H1 (cell line): Measurements from ENCODE around the gene QPCT. TPM values are rescaled to one million over a fixed set of nuclear protein-coding genes. Genes with fewer than 3 reads are reported as not detected.

ENCODE experiments used
- CTCF ChIA-PET: fragments of 300-600 bp; sonication (Branson Sonifier 250); formaldehyde crosslinking; loops from one replicate; lab custom pipeline; 2021; ENCODE audit not compliant: partially characterized antibody; lab: Charles Lee
- POLR2A ChIA-PET: fragments of 300-600 bp; sonication (Branson Sonifier 250); formaldehyde crosslinking; loops from one replicate; lab custom pipeline; 2021; ENCODE audit warnings: inconsistent platforms; ENCODE audit not compliant: partially characterized antibody; lab: Charles Lee
- DNase-seq, 2 experiments: peaks; one replicate each; pipeline versions ENCODE4 v3.0.0 to v3.0.0-alpha.2; 2010 to 2022; ENCODE audit warnings: low spot score in 2 of 2, low read depth in 1 of 2, mixed read lengths in 1 of 2
- FAIRE-seq: peaks from 2 replicates; lab custom pipeline; 2011; peaks lifted over from hg19 to GRCh38; lab: Jason Lieb, UNC
- H2AFZ ChIP-seq: 2 replicates; pipeline ENCODE4 v1.8.1; 2012; ENCODE audit warnings: low read length, inconsistent platforms
- H2AK5ac ChIP-seq: 2 replicates; pipeline ENCODE4 v1.6.1; 2013; ENCODE audit warnings: low read depth, low read length
- H2BK120ac ChIP-seq: replicated peaks from 2 replicates; pipeline ENCODE3; 2013; ENCODE audit warnings: low read depth, low read length, inconsistent platforms
- H2BK12ac ChIP-seq: 2 replicates; pipeline ENCODE4 v1.6.1; 2013; ENCODE audit warnings: low read depth, low read length
- H2BK15ac ChIP-seq: 2 replicates; pipeline ENCODE4 v1.6.1; 2013; ENCODE audit warnings: low read length
- H2BK20ac ChIP-seq: 2 replicates; pipeline ENCODE4 v1.6.1; 2013; ENCODE audit warnings: low read length
- H2BK5ac ChIP-seq: 2 replicates; pipeline ENCODE4 v1.6.1; 2013; ENCODE audit warnings: low read depth, low read length
- H3K14ac ChIP-seq: 2 replicates; pipeline ENCODE4 v1.6.1; 2013; ENCODE audit warnings: inconsistent platforms; ENCODE audit not compliant: insufficient read length
- H3K18ac ChIP-seq: 2 replicates; pipeline ENCODE4 v1.6.1; 2013; ENCODE audit warnings: low read length; ENCODE audit errors: extremely low read depth
- H3K23ac ChIP-seq: 2 replicates; pipeline ENCODE4 v1.6.1; 2013; ENCODE audit warnings: inconsistent platforms; ENCODE audit not compliant: insufficient read length
- H3K23me2 ChIP-seq: 2 replicates; pipeline ENCODE4 v1.6.1; 2013; ENCODE audit warnings: low read depth, low read length
- H3K27ac ChIP-seq: 2 replicates; pipeline ENCODE4 v1.6.1; 2011; ENCODE audit warnings: low read depth, low read length, inconsistent platforms
- H3K27me3 ChIP-seq, 4 experiments: replicated peaks in 1 of 4; 1 replicate in 1 of 4; 2 replicates in 3 of 4; pipeline versions ENCODE4 v1.6.1 to v1.8.1; 2011 to 2013; ENCODE audit warnings: low read length in 3 of 4, mild to moderate bottlenecking in 3 of 4, inconsistent platforms in 2 of 4, mixed read lengths in 2 of 4, moderate library complexity in 1 of 4; ENCODE audit not compliant: control insufficient read depth in 3 of 4, insufficient read depth in 3 of 4; ENCODE audit errors: extremely low read depth in 1 of 4
- H3K36me3 ChIP-seq, 4 experiments: 2 replicates each; pipeline versions ENCODE4 v1.6.1 to v1.8.1; 2011 to 2013; ENCODE audit warnings: mild to moderate bottlenecking in 4 of 4, low read length in 3 of 4, moderate library complexity in 2 of 4, control low read depth in 1 of 4, inconsistent platforms in 1 of 4; ENCODE audit not compliant: insufficient read depth in 4 of 4, control insufficient read depth in 2 of 4
- H3K4ac ChIP-seq: replicated peaks from 2 replicates; pipeline ENCODE3; 2013; ENCODE audit warnings: low read length, low read depth, mixed read lengths, inconsistent platforms; ENCODE audit not compliant: insufficient read length
- H3K4me1 ChIP-seq, 4 experiments: replicated peaks in 1 of 4; 1 replicate in 1 of 4; 2 replicates in 3 of 4; pipeline versions ENCODE4 v1.6.1 to v1.8.1; 2011 to 2013; ENCODE audit warnings: low read length in 3 of 4, inconsistent platforms in 2 of 4, mixed read lengths in 1 of 4; ENCODE audit not compliant: insufficient read depth in 4 of 4, control insufficient read depth in 3 of 4
- H3K4me2 ChIP-seq, 2 experiments: 2 replicates each; pipeline versions ENCODE4 v1.6.1 to v1.8.1; 2011 to 2013; ENCODE audit warnings: low read depth in 2 of 2, low read length in 2 of 2, control low read depth in 1 of 2, inconsistent platforms in 1 of 2, mild to moderate bottlenecking in 1 of 2; ENCODE audit not compliant: insufficient read depth in 1 of 2
- H3K4me3 ChIP-seq, 4 experiments: fragments of 200-600, 300-600 bp in 1 of 4; sonication (generic), shearing (Covaris generic), sonication (Bioruptor Twin) in 1 of 4; 2 replicates each; pipeline versions ENCODE4 v1.5.1 to v1.8.1; 2011 to 2016; ENCODE audit warnings: low read length in 4 of 4, low read depth in 3 of 4, control low read depth in 2 of 4, inconsistent platforms in 2 of 4, mild to moderate bottlenecking in 2 of 4, mixed read lengths in 1 of 4, moderate library complexity in 1 of 4; ENCODE audit not compliant: insufficient read depth in 2 of 4; ENCODE audit errors: extremely low read depth in 1 of 4
- H3K56ac ChIP-seq: replicated peaks from 2 replicates; pipeline ENCODE3; 2013; ENCODE audit warnings: low read depth, mild to moderate bottlenecking, mixed read lengths, low read length, inconsistent platforms; ENCODE audit not compliant: insufficient read length
- H3K79me1 ChIP-seq: 2 replicates; pipeline ENCODE4 v1.6.1; 2013; ENCODE audit warnings: low read depth, low read length, control low read depth
- H3K79me2 ChIP-seq, 2 experiments: 2 replicates each; pipeline versions ENCODE4 v1.6.1 to v1.8.1; 2012 to 2013; ENCODE audit warnings: low read length in 2 of 2, mild to moderate bottlenecking in 2 of 2, inconsistent platforms in 1 of 2; ENCODE audit not compliant: insufficient read depth in 2 of 2, control insufficient read depth in 1 of 2
- H3K9ac ChIP-seq, 4 experiments: replicated peaks in 1 of 4; 1 replicate in 1 of 4; 2 replicates in 3 of 4; pipeline versions ENCODE4 v1.6.1 to v1.8.1; 2011 to 2013; ENCODE audit warnings: low read depth in 3 of 4, low read length in 3 of 4, control low read depth in 2 of 4, mild to moderate bottlenecking in 2 of 4, moderate library complexity in 2 of 4, inconsistent platforms in 1 of 4; ENCODE audit errors: extremely low read depth in 1 of 4
- H3K9me3 ChIP-seq, 2 experiments: 2 replicates each; pipeline versions ENCODE4 v1.6.1 to v1.8.1; 2012 to 2013; ENCODE audit warnings: mild to moderate bottlenecking in 2 of 2, moderate library complexity in 2 of 2, control low read depth in 1 of 2, inconsistent platforms in 1 of 2, low read depth in 1 of 2, low read length in 1 of 2, mixed read lengths in 1 of 2; ENCODE audit not compliant: insufficient read depth in 2 of 2
- H4K20me1 ChIP-seq, 2 experiments: replicated peaks in 1 of 2; 2 replicates each; pipeline versions ENCODE3 to v1.8.1; 2011 to 2013; ENCODE audit warnings: inconsistent platforms in 2 of 2, low read length in 2 of 2, mild to moderate bottlenecking in 1 of 2; ENCODE audit not compliant: insufficient read depth in 2 of 2, control insufficient read depth in 1 of 2
- H4K5ac ChIP-seq: 2 replicates; pipeline ENCODE4 v1.6.1; 2013; ENCODE audit warnings: low read length, low read depth, mixed read lengths, inconsistent platforms; ENCODE audit not compliant: insufficient read length
- H4K8ac ChIP-seq: 2 replicates; pipeline ENCODE4 v1.8.0; 2013; ENCODE audit warnings: mild to moderate bottlenecking, moderate library complexity, low read length, inconsistent platforms; ENCODE audit not compliant: insufficient read depth; ENCODE audit errors: extremely low read depth
- H4K91ac ChIP-seq: replicated peaks from 2 replicates; pipeline ENCODE3; 2013; ENCODE audit warnings: low read length, mixed read lengths, inconsistent platforms; ENCODE audit not compliant: insufficient read length
- EZH2 ChIP-seq: fragments of 200-600 bp; sonication (generic); IDR thresholded peaks from 2 replicates; pipeline ENCODE4 v1.7.1; 2012; ENCODE audit warnings: low read depth, mild to moderate bottlenecking, moderate library complexity, low read length, inconsistent platforms; ENCODE audit not compliant: severe bottlenecking
- GTF2F1 ChIP-seq: IDR thresholded peaks from 2 replicates; pipeline ENCODE4 v1.6.1; 2012; ENCODE audit warnings: low read depth, low read length, improper control_type of control experiment, borderline replicate concordance
- KDM1A ChIP-seq: fragments of 200-600, 300-600 bp; sonication (generic); IDR thresholded peaks from 2 replicates; pipeline ENCODE4 v1.7.1; 2016; ENCODE audit warnings: mild to moderate bottlenecking, low read length, borderline replicate concordance
- NRF1 ChIP-seq: IDR thresholded peaks from 2 replicates; pipeline ENCODE4 v1.6.1; 2011; ENCODE audit warnings: mild to moderate bottlenecking, low read depth, low read length, improper control_type of control experiment
- RBBP5 ChIP-seq: IDR thresholded peaks from 2 replicates; pipeline ENCODE4 v1.7.1; 2012; ENCODE audit warnings: low read depth, mild to moderate bottlenecking, inconsistent platforms, low read length, moderate library complexity, borderline replicate concordance
- SIN3A ChIP-seq, 2 experiments: IDR thresholded peaks in 1 of 2; conservative IDR thresholded peaks in 1 of 2; 2 replicates each; pipeline ENCODE4 v1.6.1; 2011 to 2012; ENCODE audit warnings: low read length in 2 of 2, improper control_type of control experiment in 1 of 2, low read depth in 1 of 2, mild to moderate bottlenecking in 1 of 2
- SP2 ChIP-seq: IDR thresholded peaks from 2 replicates; pipeline ENCODE4 v1.6.1; 2012; ENCODE audit warnings: mild to moderate bottlenecking, low read length, inconsistent platforms
- WGBS, 2 experiments: shearing (Covaris generic) in 1 of 2; methylation state at CpG; one replicate each; pipeline versions ENCODE4 v1.1.6 to v1.1.7; 2013 to 2015; ENCODE audit warnings: low lambda C conversion rate in 2 of 2, mixed read lengths in 2 of 2, inconsistent platforms in 1 of 2, low coverage in 1 of 2, missing lambda C conversion rate in 1 of 2; ENCODE audit not compliant: insufficient replicate concordance in 2 of 2, insufficient coverage in 1 of 2, insufficient read length in 1 of 2; ENCODE audit errors: extremely low coverage in 1 of 2, missing lambda C conversion rate in 1 of 2; 5-methylcytosine and 5-hydroxymethylcytosine counted together
- polyA plus RNA-seq, 7 experiments: library from polyadenylated mRNA; depleted of rRNA in 3 of 7; stranded (reverse) in 5 of 7; unstranded in 2 of 7; fragments of >200 nt in 5 of 7; fragments of 200-250 nt in 2 of 7; gene quantifications; 1 replicate in 5 of 7; 2 replicates in 1 of 7; 4 replicates in 1 of 7; pipeline versions ENCODE4 v1.2.1 to v1.2.3, GENCODE V29; 2011 to 2013; ENCODE audit warnings: missing spikeins in 2 of 7, mixed read lengths in 2 of 7
- total RNA-seq: library from RNA; stranded (reverse); fragmentation: NEBNext Ultra II Directional; extraction: Animal tissue kit (Norgen Biotek cat#: 25700); gene quantifications from 2 replicates; pipeline ENCODE4 v1.2.1, GENCODE V29; 2021
- TF ChIP-seq, protein P1 (sequence below), 3 experiments: IDR thresholded peaks; 1 replicate in 2 of 3; 2 replicates in 1 of 3; pipeline versions ENCODE4 v1.5.1 to v1.6.1; 2011; ENCODE audit warnings: low read length in 3 of 3, mild to moderate bottlenecking in 3 of 3, inconsistent platforms in 2 of 3, low read depth in 1 of 3, moderate library complexity in 1 of 3; ENCODE audit not compliant: insufficient read depth in 1 of 3; ENCODE audit errors: control extremely low read depth in 1 of 3

QPCT gene
- total and polyA plus RNA-seq, 2 of the 8 experiments (the other 6 are each of a cell fraction or from before 2014, with no cell fraction given), result 4.0 to 4.3 TPM

- CTCF ChIA-PET, result interaction anchor here (0.7 to 1.3 kb wide), 2 partner anchors 11 to 14 kb away, joined by 3 read pairs; no protein-coding TSS in a partner anchor
- WGBS, 2 experiments, result 79% methylated on average over 2 of the region's 2 CpGs; no CpG with 5 or more reads in 1 of the 2 experiments
- no peak overlapping the region for H4K91ac ChIP-seq
These were observed 43.0 kb upstream of the QPCT start for GRCh38 chr2:37301408-37301807.

More at GRCh38 chr2:37301408-37301807, 43.0 kb upstream of the QPCT start:
- Histone ChIP-seq H3K36me3 (no peaks in the 10 kb centered on the region; a peak in 1 of 8 replicates), H3K9ac (no peak overlapping the region), H3K4me2 (no peak overlapping the region), H3K79me2 (peaks cover 0 to 93% of the 10 kb centered on the region in 2 experiments; a peak in 2 of 4 replicates), H3K23ac (no peak overlapping the region), H2BK12ac (no peak overlapping the region), H2AK5ac (no peak overlapping the region), H3K27ac (no peak overlapping the region), H3K18ac (no peak overlapping the region), H2AFZ (no peak overlapping the region), H3K27me3 (no peaks in the 10 kb centered on the region), H4K8ac (no peak overlapping the region), H3K56ac (no peak overlapping the region), H2BK5ac (no peak overlapping the region), H3K4me3 (no peak overlapping the region), H3K14ac (no peak overlapping the region), H4K20me1 (peaks cover 6 to 7% of the 10 kb centered on the region in 2 experiments), H4K5ac (no peak overlapping the region), H3K9me3 (no peaks in the 10 kb centered on the region), H3K79me1 (peaks cover 12% of the 10 kb centered on the region), H3K4ac (no peak overlapping the region), H3K23me2 (no peaks in the 10 kb centered on the region), H2BK20ac (no peak overlapping the region), H3K4me1 (no peaks in the 10 kb centered on the region), H2BK120ac (no peak overlapping the region), H2BK15ac (no peak overlapping the region)
- POLR2A ChIA-PET, result no interaction called here
- FAIRE-seq, result no peak
- no peak for DNase-seq
- no peak for TF ChIP-seq SP2
- no peak for TF ChIP-seq NRF1
- TF ChIP-seq, protein P1, sequence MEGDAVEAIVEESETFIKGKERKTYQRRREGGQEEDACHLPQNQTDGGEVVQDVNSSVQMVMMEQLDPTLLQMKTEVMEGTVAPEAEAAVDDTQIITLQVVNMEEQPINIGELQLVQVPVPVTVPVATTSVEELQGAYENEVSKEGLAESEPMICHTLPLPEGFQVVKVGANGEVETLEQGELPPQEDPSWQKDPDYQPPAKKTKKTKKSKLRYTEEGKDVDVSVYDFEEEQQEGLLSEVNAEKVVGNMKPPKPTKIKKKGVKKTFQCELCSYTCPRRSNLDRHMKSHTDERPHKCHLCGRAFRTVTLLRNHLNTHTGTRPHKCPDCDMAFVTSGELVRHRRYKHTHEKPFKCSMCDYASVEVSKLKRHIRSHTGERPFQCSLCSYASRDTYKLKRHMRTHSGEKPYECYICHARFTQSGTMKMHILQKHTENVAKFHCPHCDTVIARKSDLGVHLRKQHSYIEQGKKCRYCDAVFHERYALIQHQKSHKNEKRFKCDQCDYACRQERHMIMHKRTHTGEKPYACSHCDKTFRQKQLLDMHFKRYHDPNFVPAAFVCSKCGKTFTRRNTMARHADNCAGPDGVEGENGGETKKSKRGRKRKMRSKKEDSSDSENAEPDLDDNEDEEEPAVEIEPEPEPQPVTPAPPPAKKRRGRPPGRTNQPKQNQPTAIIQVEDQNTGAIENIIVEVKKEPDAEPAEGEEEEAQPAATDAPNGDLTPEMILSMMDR (IDR thresholded peaks at IDR 0.05; ENCODE audit: control extremely low read depth in 1 of 3, insufficient read depth in 1 of 3, low read depth in 1 of 3, low read length in 3 of 3), result no peak
- TF ChIP-seq EZH2, result no peak
- no peak for TF ChIP-seq RBBP5
- TF ChIP-seq SIN3A (conservative IDR thresholded peaks at IDR 0.05 in 1 of 2, IDR thresholded peaks at IDR 0.05 in 1 of 2; ENCODE audit: low read depth in 1 of 2, low read length in 2 of 2), result no peak
- no peak for TF ChIP-seq GTF2F1
- no peak for TF ChIP-seq KDM1A
